Vagina (tissue), 2 donors: ENCODE results near the gene RANBP17. TPM values are rescaled to one million over a fixed set of nuclear protein-coding genes. Genes with fewer than 3 reads are reported as not detected.

ENCODE experiments used
- DNase-seq, 2 donors: peaks; one replicate each; pipeline ENCODE4 v3.0.0-alpha.2; 2017; ENCODE audit errors: extremely low spot score in 2 of 2
- H3K27ac ChIP-seq: fragments of 200-600 bp; sonication (generic); one replicate; pipeline ENCODE4 v1.5.1; 2019
- H3K27me3 ChIP-seq: fragments of 200-600 bp; sonication (generic); one replicate; pipeline ENCODE4 v1.5.1; 2019
- H3K36me3 ChIP-seq, 2 donors: fragments of 200-600 bp; sonication (generic); one replicate each; pipeline ENCODE4 v1.5.1; 2017 to 2019
- H3K4me1 ChIP-seq: fragments of 200-600 bp; sonication (generic); one replicate; pipeline ENCODE4 v1.5.1; 2019
- H3K4me3 ChIP-seq, 2 donors: fragments of 200-600 bp; sonication (generic); 1 replicate in 1 of 2; 2 replicates in 1 of 2; pipeline ENCODE4 v1.5.1; 2016 to 2019
- H3K9me3 ChIP-seq: fragments of 200-600 bp; sonication (generic); one replicate; pipeline ENCODE4 v1.5.1; 2019
- POLR2A ChIP-seq, 2 donors: fragments of 450-650 bp; IDR thresholded peaks; one replicate each; pipeline ENCODE4 v1.6.1; 2017; ENCODE audit warnings: antibody characterized with exemption in 2 of 2, mild to moderate bottlenecking in 2 of 2, moderate library complexity in 2 of 2
- POLR2AphosphoS5 ChIP-seq, 2 donors: sonication (generic); formaldehyde crosslinking; IDR thresholded peaks; one replicate each; pipeline ENCODE4 v1.9.0; 2017; ENCODE audit warnings: antibody characterized with exemption in 2 of 2, mild to moderate bottlenecking in 2 of 2, low read depth in 1 of 2; ENCODE audit not compliant: insufficient read depth in 1 of 2
- intact Hi-C: fragments of 100-400 bp; cut with DNase I; formaldehyde crosslinking; loops from one replicate; pipeline ENCODE4 v1.15.1; 2023
- total RNA-seq: library from RNA; depleted of rRNA; stranded (reverse); fragments of >200 nt; gene quantifications from one replicate; pipeline ENCODE4 v1.2.3, GENCODE V29; 2016
- TF ChIP-seq, protein P1 (sequence below), 3 experiments: fragments of 450-650 bp in 2 of 3; fragments of 200-600 bp in 1 of 3; sonication (generic) in 1 of 3; IDR thresholded peaks; one replicate each; pipeline ENCODE4 v1.5.1; 2017 to 2019; ENCODE audit warnings: antibody characterized with exemption in 3 of 3, mild to moderate bottlenecking in 2 of 3, moderate library complexity in 2 of 3

Gene RANBP17
- total RNA-seq, 1 donor from 2014 or later = 5.4 TPM

DNA sequence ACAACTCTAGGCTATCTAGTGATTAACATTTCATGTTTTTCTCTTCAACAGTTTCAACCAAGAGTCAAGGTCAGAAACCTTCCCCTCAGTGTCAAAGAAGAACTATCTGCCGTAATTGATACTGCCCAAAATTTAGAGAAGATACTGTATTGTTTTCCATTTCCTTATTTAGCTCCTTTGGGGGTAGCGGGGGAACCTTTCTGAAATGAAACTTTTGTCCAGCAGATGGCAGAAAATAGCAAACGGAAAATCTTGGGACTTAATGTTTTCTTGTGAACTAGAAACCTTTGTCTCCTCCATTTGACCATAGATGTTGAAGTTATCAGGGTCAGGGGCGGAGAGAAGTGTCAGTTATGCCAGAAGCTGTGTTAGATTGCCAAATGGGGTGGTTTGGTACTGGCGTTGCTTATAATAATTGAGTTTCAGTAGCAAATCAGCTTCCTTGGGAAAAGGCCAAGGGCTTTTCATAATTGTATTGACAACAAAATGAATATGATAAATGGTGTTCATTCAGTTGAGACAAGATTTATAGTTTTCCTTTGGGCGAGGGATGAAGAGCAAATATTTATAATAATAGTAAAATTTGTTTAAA is 345.5 kb downstream of the RANBP17 start:
- H3K4me1 ChIP-seq = no peaks in the 10 kb centered on the region
- H3K27me3 ChIP-seq = no peaks in the 10 kb centered on the region
- no peaks in the 10 kb centered on the region for H3K36me3 ChIP-seq
- no peaks in the 10 kb centered on the region for H3K9me3 ChIP-seq
- H3K4me3 ChIP-seq = no peak overlapping the region
- intact Hi-C loops = no loop called here
- TF ChIP-seq POLR2A (IDR thresholded peaks at IDR 0.05) = no peak
- TF ChIP-seq POLR2AphosphoS5 (IDR thresholded peaks at IDR 0.05; ENCODE audit: insufficient read depth in 1 of 2, low read depth in 1 of 2) = no peak
- TF ChIP-seq, protein P1, sequence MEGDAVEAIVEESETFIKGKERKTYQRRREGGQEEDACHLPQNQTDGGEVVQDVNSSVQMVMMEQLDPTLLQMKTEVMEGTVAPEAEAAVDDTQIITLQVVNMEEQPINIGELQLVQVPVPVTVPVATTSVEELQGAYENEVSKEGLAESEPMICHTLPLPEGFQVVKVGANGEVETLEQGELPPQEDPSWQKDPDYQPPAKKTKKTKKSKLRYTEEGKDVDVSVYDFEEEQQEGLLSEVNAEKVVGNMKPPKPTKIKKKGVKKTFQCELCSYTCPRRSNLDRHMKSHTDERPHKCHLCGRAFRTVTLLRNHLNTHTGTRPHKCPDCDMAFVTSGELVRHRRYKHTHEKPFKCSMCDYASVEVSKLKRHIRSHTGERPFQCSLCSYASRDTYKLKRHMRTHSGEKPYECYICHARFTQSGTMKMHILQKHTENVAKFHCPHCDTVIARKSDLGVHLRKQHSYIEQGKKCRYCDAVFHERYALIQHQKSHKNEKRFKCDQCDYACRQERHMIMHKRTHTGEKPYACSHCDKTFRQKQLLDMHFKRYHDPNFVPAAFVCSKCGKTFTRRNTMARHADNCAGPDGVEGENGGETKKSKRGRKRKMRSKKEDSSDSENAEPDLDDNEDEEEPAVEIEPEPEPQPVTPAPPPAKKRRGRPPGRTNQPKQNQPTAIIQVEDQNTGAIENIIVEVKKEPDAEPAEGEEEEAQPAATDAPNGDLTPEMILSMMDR (IDR thresholded peaks at IDR 0.05) = peak in 1 of 3 experiments; percentile 12
- no peak overlapping the region for H3K27ac ChIP-seq
- DNase-seq = no peak

DNA sequence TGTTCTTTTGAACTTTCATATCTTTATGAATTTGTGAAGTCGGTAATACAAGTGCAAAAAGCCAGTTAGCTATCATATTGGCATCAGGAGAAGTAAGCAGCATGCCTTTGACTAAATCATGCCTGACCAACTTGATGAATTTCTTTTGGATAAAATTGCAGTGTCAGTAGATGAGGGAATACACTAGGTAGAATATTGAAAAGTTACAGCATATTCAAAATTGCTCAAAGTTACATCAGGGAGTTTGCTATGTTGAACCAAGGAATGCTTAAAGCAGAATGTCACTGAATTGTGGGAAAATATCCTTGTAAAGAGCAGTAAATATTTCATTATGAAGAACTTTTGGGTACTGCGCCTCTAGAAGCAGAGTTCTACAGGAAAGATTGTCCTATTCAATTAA is 360.1 kb downstream of the RANBP17 start:
- DNase-seq = no peak
- H3K4me1 ChIP-seq = no peaks in the 10 kb centered on the region

DNA sequence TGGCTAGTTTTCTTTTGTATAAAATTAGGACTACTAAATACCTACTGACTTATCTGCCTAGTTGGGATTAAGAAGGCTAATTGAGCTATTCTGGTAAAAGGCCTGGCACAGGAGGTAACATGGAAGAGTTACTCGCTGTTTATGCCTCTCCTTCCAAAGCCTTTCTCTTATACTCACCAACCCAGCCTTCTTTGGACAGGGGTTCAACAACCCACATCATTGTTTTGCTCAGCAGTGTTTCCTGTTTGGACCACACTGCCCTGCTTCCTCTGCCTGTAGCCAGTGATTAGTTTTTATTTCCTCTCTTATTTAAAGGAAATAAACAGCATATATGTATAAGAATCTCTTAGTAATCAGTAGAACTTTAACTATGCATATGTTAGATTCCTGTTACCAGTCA is 362.1 kb downstream of the RANBP17 start:
- H3K4me3 ChIP-seq = no peak overlapping the region
- H3K27me3 ChIP-seq = no peaks in the 10 kb centered on the region
- H3K9me3 ChIP-seq = no peaks in the 10 kb centered on the region
- H3K27ac ChIP-seq = no peak overlapping the region
- intact Hi-C loops = no loop called here
- H3K4me1 ChIP-seq = no peaks in the 10 kb centered on the region
- no peak for DNase-seq
- no peaks in the 10 kb centered on the region for H3K36me3 ChIP-seq
- no peak for TF ChIP-seq POLR2AphosphoS5 (IDR thresholded peaks at IDR 0.05; ENCODE audit: insufficient read depth in 1 of 2, low read depth in 1 of 2)
- TF ChIP-seq, protein P1 (IDR thresholded peaks at IDR 0.05) = no peak
- TF ChIP-seq POLR2A (IDR thresholded peaks at IDR 0.05) = no peak

More for the DNA sequence above, 360.1 kb downstream of the RANBP17 start:
- Histone ChIP-seq H3K27me3 (no peaks in the 10 kb centered on the region), H3K36me3 (no peaks in the 10 kb centered on the region), H3K9me3 (no peaks in the 10 kb centered on the region), H3K4me3 (no peak overlapping the region), H3K27ac (no peak overlapping the region)
- TF ChIP-seq POLR2AphosphoS5 (IDR thresholded peaks at IDR 0.05; ENCODE audit: insufficient read depth in 1 of 2, low read depth in 1 of 2) = no peak
- TF ChIP-seq POLR2A (IDR thresholded peaks at IDR 0.05) = no peak
- TF ChIP-seq, protein P1 (IDR thresholded peaks at IDR 0.05) = no peak
- intact Hi-C loops = no loop called here

DNA sequence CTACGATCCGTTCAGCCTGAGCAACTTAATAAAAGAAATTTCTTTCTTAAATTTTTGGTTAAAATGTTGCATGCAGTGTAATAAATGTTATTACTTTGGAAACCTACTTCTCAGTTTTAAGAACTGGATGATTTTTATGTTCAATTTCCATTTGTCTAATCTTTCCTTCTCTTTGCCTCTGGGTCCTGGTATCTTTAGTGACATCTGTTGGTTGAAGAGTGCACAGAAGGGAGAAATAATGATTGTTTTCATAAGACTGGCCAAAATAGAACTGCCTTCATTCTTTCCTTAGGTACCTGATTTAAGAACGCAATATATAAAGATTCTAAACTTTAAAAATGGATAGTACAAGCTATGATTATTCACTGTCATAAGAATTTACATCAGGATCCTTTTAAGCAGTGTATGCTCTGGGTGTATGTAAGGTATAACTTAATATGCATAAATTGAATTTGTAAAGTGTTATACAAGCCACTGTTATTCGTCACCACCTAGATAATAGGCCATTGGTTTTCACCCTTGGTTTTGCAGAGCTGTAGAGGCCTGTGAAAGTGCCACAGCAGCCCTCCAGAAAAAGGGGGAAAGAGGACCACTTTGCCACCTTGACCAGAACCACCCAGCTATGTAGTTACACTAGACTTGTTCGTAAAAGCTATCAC is 364.4 kb downstream of the RANBP17 start:
- H3K4me1 ChIP-seq = no peaks in the 10 kb centered on the region
- H3K9me3 ChIP-seq = no peaks in the 10 kb centered on the region
- no peaks in the 10 kb centered on the region for H3K27me3 ChIP-seq
- H3K36me3 ChIP-seq = no peaks in the 10 kb centered on the region
- no peak overlapping the region for H3K4me3 ChIP-seq
- no peak for DNase-seq
- H3K27ac ChIP-seq = no peak overlapping the region
- intact Hi-C loops = no loop called here
- TF ChIP-seq POLR2A (IDR thresholded peaks at IDR 0.05) = no peak
- TF ChIP-seq POLR2AphosphoS5 (IDR thresholded peaks at IDR 0.05; ENCODE audit: insufficient read depth in 1 of 2, low read depth in 1 of 2) = no peak
- TF ChIP-seq, protein P1 (IDR thresholded peaks at IDR 0.05) = no peak

DNA sequence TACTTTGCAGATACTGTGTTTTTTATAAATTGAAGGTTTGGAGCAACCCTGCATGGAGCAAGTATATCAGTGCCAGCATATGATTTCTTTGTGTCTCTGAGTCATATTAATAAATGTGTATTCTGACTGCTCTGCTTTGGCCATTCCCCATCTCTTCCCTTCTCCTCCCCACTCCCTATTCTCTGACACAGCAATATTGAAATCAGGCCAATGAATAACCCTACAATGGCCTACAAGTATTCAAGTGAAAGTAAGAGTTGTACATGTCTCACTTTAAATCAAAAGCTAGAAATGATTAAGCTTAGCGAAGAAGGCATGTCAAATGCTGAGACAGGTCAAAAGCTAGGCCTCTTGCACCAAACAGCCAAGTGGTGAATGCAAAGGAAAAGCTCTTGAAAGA is 365.0 kb downstream of the RANBP17 start:
- no peak for DNase-seq

More for the DNA sequence above, 365.0 kb downstream of the RANBP17 start:
- Histone ChIP-seq H3K27me3 (no peaks in the 10 kb centered on the region), H3K4me1 (no peaks in the 10 kb centered on the region), H3K27ac (no peak overlapping the region), H3K36me3 (no peaks in the 10 kb centered on the region), H3K9me3 (no peaks in the 10 kb centered on the region), H3K4me3 (no peak overlapping the region)
- intact Hi-C loops = no loop called here
- no peak for TF ChIP-seq POLR2A (IDR thresholded peaks at IDR 0.05)
- TF ChIP-seq, protein P1 (IDR thresholded peaks at IDR 0.05) = no peak
- no peak for TF ChIP-seq POLR2AphosphoS5 (IDR thresholded peaks at IDR 0.05; ENCODE audit: insufficient read depth in 1 of 2, low read depth in 1 of 2)
